ENCODE measurements around the gene FUT9.

FUT9 gene

GRCh38 chr6:96015518-96016333 lies at the start of gene FUT9:
TSS of gene FUT9 (plus strand) at chr6:96015974. CDS start at chr6:96203156, 187,182 bp downstream.
- Histone ChIP-seq H3K9me3 (ENCODE audit: control insufficient read depth in 1 of 2, low read length in 2 of 2) (no peaks in the 10 kb centered on the region), H3K4me3 (ENCODE audit: low read depth in 1 of 2, low read length in 2 of 2) (peak within 1 kb of the TSS in 1 of 2 donors; percentile 61), H3K36me3 (ENCODE audit: control insufficient read depth in 1 of 2, insufficient read depth in 2 of 2, low read length in 2 of 2) (no peaks in the 10 kb centered on the region), H3K4me1 (ENCODE audit: control insufficient read depth in 1 of 2, insufficient read depth in 2 of 2, low read length in 2 of 2) (peaks cover 0 to 17% of the 10 kb centered on the region in 2 donors), H3K27me3 (ENCODE audit: low read depth, low read length) (peaks cover 5% of the 10 kb centered on the region), H3K27ac (ENCODE audit: low read length) (no peak within 1 kb of the TSS)

GRCh38 chr6:95967594-95967993 lies 48.2 kb upstream of the FUT9 start:
- peaks cover 0 to 15% of the 10 kb centered on the region in 2 donors for H3K9me3 ChIP-seq (ENCODE audit: control insufficient read depth in 1 of 2, low read length in 2 of 2)
- H3K36me3 ChIP-seq (ENCODE audit: control insufficient read depth in 1 of 2, insufficient read depth in 2 of 2, low read length in 2 of 2) = no peaks in the 10 kb centered on the region

GRCh38 chr6:95973976-95974375 lies 41.8 kb upstream of the FUT9 start:
- Histone ChIP-seq H3K36me3 (ENCODE audit: control insufficient read depth in 1 of 2, insufficient read depth in 2 of 2, low read length in 2 of 2) (no peaks in the 10 kb centered on the region), H3K9me3 (ENCODE audit: control insufficient read depth in 1 of 2, low read length in 2 of 2) (peaks cover 0 to 10% of the 10 kb centered on the region in 2 donors), H3K27me3 (ENCODE audit: low read depth, low read length) (no peaks in the 10 kb centered on the region)

More at GRCh38 chr6:95967594-95967993, 48.2 kb upstream of the FUT9 start:
- no peaks in the 10 kb centered on the region for H3K27me3 ChIP-seq (ENCODE audit: low read depth, low read length)
- H3K4me1 ChIP-seq (ENCODE audit: control insufficient read depth in 1 of 2, insufficient read depth in 2 of 2, low read length in 2 of 2) = no peaks in the 10 kb centered on the region
- H3K4me3 ChIP-seq (ENCODE audit: low read depth in 1 of 2, low read length in 2 of 2) = no peak overlapping the region
- H3K27ac ChIP-seq (ENCODE audit: low read length) = no peak overlapping the region

GRCh38 chr6:95978230-95978629 lies 37.5 kb upstream of the FUT9 start:
- Histone ChIP-seq H3K27ac (ENCODE audit: low read length) (no peak overlapping the region), H3K36me3 (ENCODE audit: control insufficient read depth in 1 of 2, insufficient read depth in 2 of 2, low read length in 2 of 2) (no peaks in the 10 kb centered on the region), H3K27me3 (ENCODE audit: low read depth, low read length) (no peaks in the 10 kb centered on the region), H3K4me1 (ENCODE audit: control insufficient read depth in 1 of 2, insufficient read depth in 2 of 2, low read length in 2 of 2) (no peaks in the 10 kb centered on the region), H3K9me3 (ENCODE audit: control insufficient read depth in 1 of 2, low read length in 2 of 2) (no peaks in the 10 kb centered on the region), H3K4me3 (ENCODE audit: low read depth in 1 of 2, low read length in 2 of 2) (no peak overlapping the region)

More at GRCh38 chr6:95973976-95974375, 41.8 kb upstream of the FUT9 start:
- Histone ChIP-seq H3K27ac (ENCODE audit: low read length) (no peak overlapping the region), H3K4me3 (ENCODE audit: low read depth in 1 of 2, low read length in 2 of 2) (no peak overlapping the region), H3K4me1 (ENCODE audit: control insufficient read depth in 1 of 2, insufficient read depth in 2 of 2, low read length in 2 of 2) (no peaks in the 10 kb centered on the region)

- Histone ChIP-seq H3K36me3 (ENCODE audit: control insufficient read depth in 1 of 2, insufficient read depth in 2 of 2, low read length in 2 of 2) (no peaks in the 10 kb centered on the region), H3K27me3 (ENCODE audit: low read depth, low read length) (no peaks in the 10 kb centered on the region), H3K4me3 (ENCODE audit: low read depth in 1 of 2, low read length in 2 of 2) (no peak overlapping the region)
These were observed 23.9 kb upstream of the FUT9 start for GRCh38 chr6:95991906-95992305.

GRCh38 chr6:95994151-95994550 lies 21.6 kb upstream of the FUT9 start:
- Histone ChIP-seq H3K27ac (ENCODE audit: low read length) (no peak overlapping the region), H3K27me3 (ENCODE audit: low read depth, low read length) (no peaks in the 10 kb centered on the region), H3K4me3 (ENCODE audit: low read depth in 1 of 2, low read length in 2 of 2) (no peak overlapping the region), H3K4me1 (ENCODE audit: control insufficient read depth in 1 of 2, insufficient read depth in 2 of 2, low read length in 2 of 2) (no peaks in the 10 kb centered on the region), H3K9me3 (ENCODE audit: control insufficient read depth in 1 of 2, low read length in 2 of 2) (peaks cover 0 to 8% of the 10 kb centered on the region in 2 donors), H3K36me3 (ENCODE audit: control insufficient read depth in 1 of 2, insufficient read depth in 2 of 2, low read length in 2 of 2) (no peaks in the 10 kb centered on the region)

More at GRCh38 chr6:95991906-95992305, 23.9 kb upstream of the FUT9 start:
- peaks cover 0 to 14% of the 10 kb centered on the region in 2 donors for H3K9me3 ChIP-seq (ENCODE audit: control insufficient read depth in 1 of 2, low read length in 2 of 2)
- no peaks in the 10 kb centered on the region for H3K4me1 ChIP-seq (ENCODE audit: control insufficient read depth in 1 of 2, insufficient read depth in 2 of 2, low read length in 2 of 2)
- H3K27ac ChIP-seq (ENCODE audit: low read length) = no peak overlapping the region

GRCh38 chr6:95998133-95998532 lies 17.6 kb upstream of the FUT9 start:
- H3K36me3 ChIP-seq (ENCODE audit: control insufficient read depth in 1 of 2, insufficient read depth in 2 of 2, low read length in 2 of 2) = no peaks in the 10 kb centered on the region
- H3K9me3 ChIP-seq (ENCODE audit: control insufficient read depth in 1 of 2, low read length in 2 of 2) = peaks cover 0 to 5% of the 10 kb centered on the region in 2 donors
- no peak overlapping the region for H3K4me3 ChIP-seq (ENCODE audit: low read depth in 1 of 2, low read length in 2 of 2)

GRCh38 chr6:96001891-96002575 lies 13.7 kb upstream of the FUT9 start:
- Histone ChIP-seq H3K9me3 (ENCODE audit: control insufficient read depth in 1 of 2, low read length in 2 of 2) (peaks cover 0 to 5% of the 10 kb centered on the region in 2 donors), H3K4me3 (ENCODE audit: low read depth in 1 of 2, low read length in 2 of 2) (no peak overlapping the region), H3K27ac (ENCODE audit: low read length) (no peak overlapping the region), H3K27me3 (ENCODE audit: low read depth, low read length) (no peaks in the 10 kb centered on the region), H3K4me1 (ENCODE audit: control insufficient read depth in 1 of 2, insufficient read depth in 2 of 2, low read length in 2 of 2) (no peaks in the 10 kb centered on the region), H3K36me3 (ENCODE audit: control insufficient read depth in 1 of 2, insufficient read depth in 2 of 2, low read length in 2 of 2) (no peaks in the 10 kb centered on the region)

More at GRCh38 chr6:95998133-95998532, 17.6 kb upstream of the FUT9 start:
- H3K4me1 ChIP-seq (ENCODE audit: control insufficient read depth in 1 of 2, insufficient read depth in 2 of 2, low read length in 2 of 2) = no peaks in the 10 kb centered on the region
- H3K27me3 ChIP-seq (ENCODE audit: low read depth, low read length) = no peaks in the 10 kb centered on the region
- no peak overlapping the region for H3K27ac ChIP-seq (ENCODE audit: low read length)

- H3K4me1 ChIP-seq (ENCODE audit: control insufficient read depth in 1 of 2, insufficient read depth in 2 of 2, low read length in 2 of 2) = no peaks in the 10 kb centered on the region
- H3K27ac ChIP-seq (ENCODE audit: low read length) = no peak overlapping the region
- no peaks in the 10 kb centered on the region for H3K36me3 ChIP-seq (ENCODE audit: control insufficient read depth in 1 of 2, insufficient read depth in 2 of 2, low read length in 2 of 2)
- H3K4me3 ChIP-seq (ENCODE audit: low read depth in 1 of 2, low read length in 2 of 2) = no peak overlapping the region
- H3K27me3 ChIP-seq (ENCODE audit: low read depth, low read length) = no peaks in the 10 kb centered on the region
- peaks cover 0 to 5% of the 10 kb centered on the region in 2 donors for H3K9me3 ChIP-seq (ENCODE audit: control insufficient read depth in 1 of 2, low read length in 2 of 2)
These were observed 13.2 kb upstream of the FUT9 start for GRCh38 chr6:96002576-96002910.

GRCh38 chr6:96002912-96003311 lies 12.9 kb upstream of the FUT9 start:
- Histone ChIP-seq H3K4me3 (ENCODE audit: low read depth in 1 of 2, low read length in 2 of 2) (no peak overlapping the region), H3K27me3 (ENCODE audit: low read depth, low read length) (no peaks in the 10 kb centered on the region), H3K9me3 (ENCODE audit: control insufficient read depth in 1 of 2, low read length in 2 of 2) (peaks cover 0 to 5% of the 10 kb centered on the region in 2 donors), H3K27ac (ENCODE audit: low read length) (no peak overlapping the region), H3K36me3 (ENCODE audit: control insufficient read depth in 1 of 2, insufficient read depth in 2 of 2, low read length in 2 of 2) (no peaks in the 10 kb centered on the region), H3K4me1 (ENCODE audit: control insufficient read depth in 1 of 2, insufficient read depth in 2 of 2, low read length in 2 of 2) (no peaks in the 10 kb centered on the region)

GRCh38 chr6:96007663-96008062 lies 8.1 kb upstream of the FUT9 start:
- H3K9me3 ChIP-seq (ENCODE audit: control insufficient read depth in 1 of 2, low read length in 2 of 2) = no peaks in the 10 kb centered on the region
- H3K36me3 ChIP-seq (ENCODE audit: control insufficient read depth in 1 of 2, insufficient read depth in 2 of 2, low read length in 2 of 2) = no peaks in the 10 kb centered on the region
- H3K27me3 ChIP-seq (ENCODE audit: low read depth, low read length) = no peaks in the 10 kb centered on the region
- no peaks in the 10 kb centered on the region for H3K4me1 ChIP-seq (ENCODE audit: control insufficient read depth in 1 of 2, insufficient read depth in 2 of 2, low read length in 2 of 2)
- H3K27ac ChIP-seq (ENCODE audit: low read length) = no peak overlapping the region
- no peak overlapping the region for H3K4me3 ChIP-seq (ENCODE audit: low read depth in 1 of 2, low read length in 2 of 2)
